ENCODE results near the gene ZNF554. TPM values are rescaled to one million over a fixed set of nuclear protein-coding genes. Genes with fewer than 3 reads are reported as not detected.
"Not testable (repeated sequence)": the region's sequence is repeated elsewhere in the genome, so short reads cannot be mapped to it uniquely, and the experiment has no call there.

ZNF554 gene
- polyA plus RNA-seq, 4 donors, result 8.1 to 11.1 (median 9.4) TPM

- no peak for DNase-seq (ENCODE audit: low read depth in 4 of 4, low spot score in 2 of 4)
These were observed 45.8 kb downstream of the ZNF554 start for GRCh38 chr19:2865334-2866100.

GRCh38 chr19:2866495-2867024 lies 46.9 kb downstream of the ZNF554 start:
- no peak for DNase-seq (ENCODE audit: low read depth in 4 of 4, low spot score in 2 of 4)

GRCh38 chr19:2867025-2867991 lies 47.6 kb downstream of the ZNF554 start, which contains the start of gene ZNF556:
Gene ZNF556, plus strand, starts transcription at chr19:2867335. Its CDS starts 87 bp downstream, at chr19:2867422.
- no peak for DNase-seq (ENCODE audit: low read depth in 4 of 4, low spot score in 2 of 4)

GRCh38 chr19:2869618-2870017 lies 50.0 kb downstream of the ZNF554 start:
- DNase-seq (ENCODE audit: low read depth in 4 of 4, low spot score in 2 of 4), result no peak

GRCh38 chr19:2872175-2872574 lies 52.5 kb downstream of the ZNF554 start:
- DNase-seq (ENCODE audit: low read depth in 4 of 4, low spot score in 2 of 4), result not testable (repeated sequence)

- no peak for DNase-seq (ENCODE audit: low read depth in 4 of 4, low spot score in 2 of 4)
These were observed 58.0 kb downstream of the ZNF554 start for GRCh38 chr19:2877398-2878331.

- no peak for DNase-seq (ENCODE audit: low read depth in 4 of 4, low spot score in 2 of 4)
These were observed 64.2 kb downstream of the ZNF554 start for GRCh38 chr19:2883686-2884439.

- DNase-seq (ENCODE audit: low read depth in 4 of 4, low spot score in 2 of 4), result no peak
These were observed 66.1 kb downstream of the ZNF554 start for GRCh38 chr19:2885736-2886135.

Other genes with a start within 250 kb of the ZNF554 start
- gene GNG7, start 117.2 kb upstream of the ZNF554 start, polyA plus RNA-seq (ENCODE audit: insufficient read length in 4 of 4), result 1 to 10 TPM; 5.2 to 7.7 (median 7.0) TPM
- gene DIRAS1, start 98.5 kb upstream of the ZNF554 start, polyA plus RNA-seq (ENCODE audit: insufficient read length in 4 of 4), result 1 to 10 TPM; 2.5 to 5.0 (median 3.4) TPM
- 10 to 100 TPM; 25.4 to 39.0 (median 29.7) TPM for gene SLC39A3, start 79.9 kb upstream of the ZNF554 start, polyA plus RNA-seq (ENCODE audit: insufficient read length in 4 of 4)
- 10 to 100 TPM; 45.4 to 74.1 (median 64.4) TPM for gene SGTA, start 36.6 kb upstream of the ZNF554 start, polyA plus RNA-seq (ENCODE audit: insufficient read length in 4 of 4)
- gene THOP1, start 34.4 kb upstream of the ZNF554 start, polyA plus RNA-seq (ENCODE audit: insufficient read length in 4 of 4), result 10 to 100 TPM; 39.5 to 66.8 (median 53.9) TPM
- gene ZNF555, start 21.6 kb downstream of the ZNF554 start, polyA plus RNA-seq (ENCODE audit: insufficient read length in 4 of 4), result 10 to 100 TPM; 11.0 to 14.3 (median 12.0) TPM
- gene ZNF556, start 47.5 kb downstream of the ZNF554 start, polyA plus RNA-seq (ENCODE audit: insufficient read length in 4 of 4), result 1 to 10 TPM in 1 of 4 donors, under 1 TPM in 3; 0.43 to 1.1 (median 0.74) TPM
- 1 to 10 TPM; 5.9 to 9.4 (median 7.1) TPM for gene ZNF57, start 81.1 kb downstream of the ZNF554 start, polyA plus RNA-seq (ENCODE audit: insufficient read length in 4 of 4)
- 1 to 10 TPM; 7.2 to 8.5 (median 7.8) TPM for gene ZNF77, start 125.1 kb downstream of the ZNF554 start, polyA plus RNA-seq (ENCODE audit: insufficient read length in 4 of 4)
- gene TLE6, start 157.7 kb downstream of the ZNF554 start, polyA plus RNA-seq (ENCODE audit: insufficient read length in 4 of 4), result 10 to 100 TPM in 3 of 4 donors, 1 to 10 TPM in 1; 6.4 to 11.4 (median 10.5) TPM
- 10 to 100 TPM; 28.8 to 52.5 (median 44.5) TPM for gene TLE2, start 209.4 kb downstream of the ZNF554 start, polyA plus RNA-seq (ENCODE audit: insufficient read length in 4 of 4)
- 100 to 1,000 TPM; 414 to 627 (median 476) TPM for gene TLE5, start 242.6 kb downstream of the ZNF554 start, polyA plus RNA-seq (ENCODE audit: insufficient read length in 4 of 4)